Neutrophil (primary cell): ENCODE data around the gene ALKBH3.

ENCODE experiments used
- H3K27ac ChIP-seq: fragments of 200-600 bp; sonication (generic); 2 replicates; pipeline ENCODE4 v1.5.1; 2016; ENCODE audit warnings: mild to moderate bottlenecking, moderate library complexity
- H3K27me3 ChIP-seq: fragments of 200-600 bp; sonication (generic); 2 replicates; pipeline ENCODE4 v1.6.0; 2016; ENCODE audit warnings: mild to moderate bottlenecking
- H3K36me3 ChIP-seq: fragments of 200-600 bp; sonication (generic); 2 replicates; pipeline ENCODE4 v1.5.1; 2017
- H3K4me1 ChIP-seq, 2 experiments: fragments of 200-600 bp in 1 of 2; sonication (generic) in 1 of 2; 1 replicate in 1 of 2; 2 replicates in 1 of 2; pipeline versions ENCODE4 v1.5.1 to v1.6.1; 2013 to 2016; ENCODE audit warnings: low read depth in 1 of 2, low read length in 1 of 2, mild to moderate bottlenecking in 1 of 2, moderate library complexity in 1 of 2; ENCODE audit not compliant: control insufficient read depth in 1 of 2, insufficient read depth in 1 of 2
- H3K4me3 ChIP-seq, 2 experiments: fragments of 200-600 bp in 1 of 2; sonication (generic) in 1 of 2; 1 replicate in 1 of 2; 2 replicates in 1 of 2; pipeline ENCODE4 v1.5.1; 2013 to 2016; ENCODE audit warnings: low read depth in 1 of 2, low read length in 1 of 2, mild to moderate bottlenecking in 1 of 2, moderate library complexity in 1 of 2
- H3K9me3 ChIP-seq: fragments of 200-600 bp; sonication (generic); 2 replicates; pipeline ENCODE4 v1.5.1; 2016
- TF ChIP-seq, protein P1 (sequence below): fragments of 200-600 bp; sonication (generic); IDR thresholded peaks from 2 replicates; pipeline ENCODE4 v1.5.1; 2016; ENCODE audit warnings: antibody characterized with exemption

Gene ALKBH3

DNA sequence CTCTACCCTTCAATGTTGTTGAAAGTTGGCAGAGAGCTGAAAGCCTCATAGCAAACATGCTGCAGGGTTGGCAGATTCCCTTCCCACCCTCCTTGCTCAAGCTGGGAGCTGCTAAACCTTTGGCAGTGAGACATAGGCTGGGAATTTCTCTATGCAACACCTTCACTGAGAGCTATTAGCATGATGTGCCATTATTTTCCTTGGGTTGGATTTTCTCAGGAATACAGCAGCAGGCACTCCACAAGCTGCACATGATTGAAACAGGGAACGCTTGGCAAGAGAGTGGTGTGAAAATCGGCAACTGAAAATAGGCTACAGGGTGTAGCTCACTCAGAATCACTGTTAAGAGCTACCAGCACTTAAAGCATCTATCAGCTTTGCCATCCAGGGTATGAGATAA, 9.6 kb upstream of the ALKBH3 start:
- Histone ChIP-seq H3K9me3 (no peaks in the 10 kb centered on the region), H3K4me1 (peaks cover 12 to 13% of the 10 kb centered on the region in 2 experiments), H3K27me3 (peaks cover 58% of the 10 kb centered on the region), H3K4me3 (no peak overlapping the region), H3K27ac (no peak overlapping the region), H3K36me3 (no peaks in the 10 kb centered on the region)
- TF ChIP-seq, protein P1, sequence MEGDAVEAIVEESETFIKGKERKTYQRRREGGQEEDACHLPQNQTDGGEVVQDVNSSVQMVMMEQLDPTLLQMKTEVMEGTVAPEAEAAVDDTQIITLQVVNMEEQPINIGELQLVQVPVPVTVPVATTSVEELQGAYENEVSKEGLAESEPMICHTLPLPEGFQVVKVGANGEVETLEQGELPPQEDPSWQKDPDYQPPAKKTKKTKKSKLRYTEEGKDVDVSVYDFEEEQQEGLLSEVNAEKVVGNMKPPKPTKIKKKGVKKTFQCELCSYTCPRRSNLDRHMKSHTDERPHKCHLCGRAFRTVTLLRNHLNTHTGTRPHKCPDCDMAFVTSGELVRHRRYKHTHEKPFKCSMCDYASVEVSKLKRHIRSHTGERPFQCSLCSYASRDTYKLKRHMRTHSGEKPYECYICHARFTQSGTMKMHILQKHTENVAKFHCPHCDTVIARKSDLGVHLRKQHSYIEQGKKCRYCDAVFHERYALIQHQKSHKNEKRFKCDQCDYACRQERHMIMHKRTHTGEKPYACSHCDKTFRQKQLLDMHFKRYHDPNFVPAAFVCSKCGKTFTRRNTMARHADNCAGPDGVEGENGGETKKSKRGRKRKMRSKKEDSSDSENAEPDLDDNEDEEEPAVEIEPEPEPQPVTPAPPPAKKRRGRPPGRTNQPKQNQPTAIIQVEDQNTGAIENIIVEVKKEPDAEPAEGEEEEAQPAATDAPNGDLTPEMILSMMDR = no peak

DNA sequence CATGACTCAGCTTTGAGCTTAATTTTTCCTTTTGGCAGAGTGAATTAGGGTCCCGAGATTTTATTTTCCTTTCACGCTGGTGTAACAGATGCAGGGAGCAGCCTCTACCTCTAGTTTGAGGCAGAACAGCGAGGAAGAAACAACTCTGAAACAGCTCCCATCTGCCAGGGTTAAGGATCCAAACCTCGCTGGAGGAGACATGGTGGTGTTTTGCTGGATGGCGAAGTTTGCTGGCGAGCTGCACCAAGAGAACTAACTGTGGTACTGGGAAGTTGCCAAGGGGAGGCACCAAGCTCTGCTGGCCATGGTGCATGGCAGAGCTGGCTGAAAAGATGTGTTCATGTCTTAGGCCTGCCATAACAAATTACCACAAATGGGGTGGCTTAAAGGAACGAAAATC, 7.6 kb upstream of the ALKBH3 start:
- TF ChIP-seq, protein P1 = no peak
- Histone ChIP-seq H3K9me3 (no peaks in the 10 kb centered on the region), H3K4me1 (peaks cover 12 to 13% of the 10 kb centered on the region in 2 experiments), H3K27me3 (peaks cover 77% of the 10 kb centered on the region), H3K27ac (no peak overlapping the region), H3K4me3 (no peak overlapping the region), H3K36me3 (no peaks in the 10 kb centered on the region)

DNA sequence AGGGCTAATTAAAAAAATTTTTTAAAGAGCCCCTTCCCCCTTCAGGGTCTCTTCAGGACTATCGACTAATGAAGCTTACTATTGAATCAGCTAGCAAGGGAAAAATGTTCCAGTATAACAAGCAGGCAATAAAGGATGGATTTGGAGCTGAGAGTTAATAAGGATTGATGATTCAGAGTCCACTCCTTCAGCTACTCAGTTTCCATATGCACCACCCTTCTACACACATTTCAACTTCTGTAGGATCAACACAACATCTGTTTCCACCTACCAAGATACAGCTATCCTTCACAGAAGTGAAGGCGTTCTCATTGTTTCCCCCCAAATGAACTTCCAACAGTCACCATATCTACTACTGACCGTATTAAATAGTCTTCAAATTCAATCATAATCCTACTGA, 6.6 kb upstream of the ALKBH3 start:
- H3K27me3 ChIP-seq = peaks cover 88% of the 10 kb centered on the region
- H3K4me1 ChIP-seq = peaks cover 5% of the 10 kb centered on the region in 2 experiments
- no peaks in the 10 kb centered on the region for H3K36me3 ChIP-seq
- no peaks in the 10 kb centered on the region for H3K9me3 ChIP-seq
- TF ChIP-seq, protein P1 = no peak
- H3K4me3 ChIP-seq = no peak overlapping the region
- no peak overlapping the region for H3K27ac ChIP-seq

- H3K27ac ChIP-seq = no peak overlapping the region
- no peaks in the 10 kb centered on the region for H3K4me1 ChIP-seq
- no peaks in the 10 kb centered on the region for H3K36me3 ChIP-seq
- TF ChIP-seq, protein P1 = no peak
- H3K4me3 ChIP-seq = no peak overlapping the region
- H3K9me3 ChIP-seq = no peaks in the 10 kb centered on the region
- peaks cover 91% of the 10 kb centered on the region for H3K27me3 ChIP-seq
Measured at GRCh38 chr11:43874738-43875137, 5.9 kb upstream of the ALKBH3 start.

DNA sequence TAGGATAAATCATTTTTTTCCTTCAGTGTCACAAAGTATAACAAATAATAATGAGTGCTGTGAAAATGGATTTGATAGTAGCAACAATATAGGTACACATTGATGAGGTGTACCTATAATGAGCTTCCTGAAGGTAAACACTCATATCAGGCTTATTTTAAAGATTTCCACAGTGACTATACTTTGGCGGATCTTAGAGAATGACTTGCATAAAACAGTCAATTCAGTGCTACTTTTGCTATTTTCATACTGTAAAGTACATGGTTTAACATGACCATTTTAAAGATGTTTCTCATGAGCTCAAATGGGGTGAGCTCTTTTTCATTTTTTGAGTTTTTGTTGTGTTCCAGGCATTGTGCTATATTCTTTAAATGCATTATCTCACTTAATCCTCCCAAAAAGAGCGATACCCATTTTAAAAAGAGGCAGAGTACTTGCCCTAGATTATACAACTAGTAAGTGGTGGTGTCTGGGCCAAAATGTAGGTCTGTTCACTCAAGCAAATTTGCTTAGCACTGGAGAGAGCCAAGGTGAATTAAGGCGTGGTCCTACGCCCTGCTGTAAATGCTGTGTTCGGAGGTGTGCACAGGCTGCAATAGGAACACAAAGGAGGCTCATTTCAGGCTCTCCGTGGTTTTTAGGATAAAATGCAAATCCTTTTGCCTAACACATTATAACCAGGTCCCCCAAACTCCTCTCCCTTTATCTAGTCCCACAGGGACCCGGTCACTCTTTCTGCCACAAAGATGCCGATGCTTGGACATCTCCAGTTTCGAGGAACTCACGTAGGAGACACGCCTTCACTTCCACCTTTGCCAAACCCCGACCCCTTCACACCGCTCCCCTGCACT, 617 bp upstream of the ALKBH3 start:
- Histone ChIP-seq H3K9me3 (no peaks in the 10 kb centered on the region), H3K36me3 (peaks cover 13% of the 10 kb centered on the region), H3K27me3 (peaks cover 53% of the 10 kb centered on the region), H3K4me3 (peak overlapping the region; percentile 68 to 70), H3K4me1 (peaks cover 11 to 18% of the 10 kb centered on the region in 2 experiments), H3K27ac (peak overlapping the region; percentile 46)
- TF ChIP-seq, protein P1 = no peak
